Left ventricle myocardium inferior (tissue), 1 donor: Measurements from ENCODE around the gene MFSD2B. TPM values are rescaled to one million over a fixed set of nuclear protein-coding genes. Genes with fewer than 3 reads are reported as not detected.
"Not testable (repeated sequence)": the region's sequence is repeated elsewhere in the genome, so short reads cannot be mapped to it uniquely, and the experiment has no call there.

Experiments used
- DNase-seq: peaks from one replicate; pipeline ENCODE4 v3.0.0-alpha.2; 2020
- H3K27ac ChIP-seq: fragments of 200-600 bp; replicated peaks from 2 replicates; pipeline ENCODE4 v1.8.0; 2021
- H3K27me3 ChIP-seq: fragments of 200-600 bp; 2 replicates; pipeline ENCODE4 v1.8.0; 2021; ENCODE audit warnings: low read depth
- H3K36me3 ChIP-seq: fragments of 200-600 bp; 2 replicates; pipeline ENCODE4 v1.8.0; 2021
- H3K4me1 ChIP-seq: fragments of 200-600 bp; 2 replicates; pipeline ENCODE4 v1.8.0; 2021
- H3K4me3 ChIP-seq: fragments of 200-600 bp; 2 replicates; pipeline ENCODE4 v1.8.0; 2021; ENCODE audit warnings: mild to moderate bottlenecking, moderate library complexity
- H3K9me3 ChIP-seq: fragments of 200-600 bp; replicated peaks from 2 replicates; pipeline ENCODE4 v1.8.0; 2021
- CTCF ChIP-seq: fragments of 200-600 bp; IDR thresholded peaks from 2 replicates; pipeline ENCODE4 v1.8.0; 2021; ENCODE audit warnings: antibody characterized with exemption, mild to moderate bottlenecking, borderline replicate concordance
- intact Hi-C: fragments of 100-400 bp; cut with micrococcal nuclease; formaldehyde crosslinking; loops from one replicate; pipeline ENCODE4 v1.11.0; 2022
- total RNA-seq: library from RNA; stranded (reverse); fragmentation: NEBNext Ultra II Directional; extraction: Animal tissue kit (Norgen Biotek cat#: 25700); gene quantifications from one replicate; pipeline ENCODE4 v1.2.1, GENCODE V29; 2021
- donor health status: DM: no; HTN: yes; CAD: no; lungs with severe emphysema.

Gene MFSD2B
- total RNA-seq, 1 donor from 2014 or later: 0.16 TPM

- TF ChIP-seq CTCF: no peak
- no peaks in the 10 kb centered on the region for H3K9me3 ChIP-seq
- peaks cover 39% of the 10 kb centered on the region for H3K27me3 ChIP-seq
- intact Hi-C loops: no loop called here
- H3K4me1 ChIP-seq: peaks cover 15% of the 10 kb centered on the region
- no peak overlapping the region for H3K27ac ChIP-seq
- no peaks in the 10 kb centered on the region for H3K36me3 ChIP-seq
- H3K4me3 ChIP-seq: peak overlapping the region; percentile 63
- no peak for DNase-seq
These were observed 778 bp downstream of the MFSD2B start for GRCh38 chr2:24010477-24011249.

- no peak overlapping the region for H3K4me3 ChIP-seq
- no peak for TF ChIP-seq CTCF
- peaks cover 39% of the 10 kb centered on the region for H3K27me3 ChIP-seq
- H3K36me3 ChIP-seq: no peaks in the 10 kb centered on the region
- no peak for DNase-seq
- H3K9me3 ChIP-seq: no peaks in the 10 kb centered on the region
- intact Hi-C loops: no loop called here
- H3K27ac ChIP-seq: no peak overlapping the region
- H3K4me1 ChIP-seq: peaks cover 15% of the 10 kb centered on the region
These were observed 1.6 kb downstream of the MFSD2B start for GRCh38 chr2:24011250-24012104.

- no peak for DNase-seq
- H3K4me3 ChIP-seq: no peak overlapping the region
- no peak for TF ChIP-seq CTCF
- intact Hi-C loops: no loop called here
- peaks cover 39% of the 10 kb centered on the region for H3K27me3 ChIP-seq
- H3K27ac ChIP-seq: no peak overlapping the region
- H3K9me3 ChIP-seq: no peaks in the 10 kb centered on the region
- H3K36me3 ChIP-seq: no peaks in the 10 kb centered on the region
- H3K4me1 ChIP-seq: peaks cover 15% of the 10 kb centered on the region
These were observed 2.8 kb downstream of the MFSD2B start for GRCh38 chr2:24012521-24013188.

GRCh38 chr2:24014902-24015301 lies 5.0 kb downstream of the MFSD2B start:
- H3K4me1 ChIP-seq, H3K27ac ChIP-seq, H3K9me3 ChIP-seq, DNase-seq, H3K4me3 ChIP-seq, H3K36me3 ChIP-seq, intact Hi-C loops: not testable (repeated sequence)
- peaks cover 29% of the 10 kb centered on the region for H3K27me3 ChIP-seq

GRCh38 chr2:24015562-24016375 lies 5.9 kb downstream of the MFSD2B start:
- Histone ChIP-seq H3K4me1 (no peaks in the 10 kb centered on the region), H3K36me3 (no peaks in the 10 kb centered on the region), H3K27me3 (peaks cover 20% of the 10 kb centered on the region), H3K4me3 (no peak overlapping the region), H3K9me3 (no peaks in the 10 kb centered on the region), H3K27ac (no peak overlapping the region)
- intact Hi-C loops: no loop called here
- no peak for TF ChIP-seq CTCF
- DNase-seq: no peak
